HuH-7.5 (cell line): Measurements from ENCODE around the gene ANKS4B.
"Not testable (repeated sequence)": the region's sequence is repeated elsewhere in the genome, so short reads cannot be mapped to it uniquely, and the experiment has no call there.

Source experiments
- DNase-seq: peaks from one replicate; pipeline ENCODE4 v3.0.0; 2011; ENCODE audit warnings: low spot score

ANKS4B gene

GRCh38 chr16:21233521-21234150, at the start of gene ANKS4B:
Gene ANKS4B, plus strand, starts transcription at chr16:21233699. Its CDS starts 39 bp downstream, at chr16:21233738.
- peak; percentile 19 for DNase-seq

GRCh38 chr16:21183995-21184394, 49.5 kb upstream of the ANKS4B start:
- no peak for DNase-seq

- no peak for DNase-seq
These were observed 48.7 kb upstream of the ANKS4B start for GRCh38 chr16:21184834-21185233.

- no peak for DNase-seq
These were observed 47.7 kb upstream of the ANKS4B start for GRCh38 chr16:21185659-21186325.

- DNase-seq: no peak
These were observed 47.2 kb upstream of the ANKS4B start for GRCh38 chr16:21186326-21186691.

- no peak for DNase-seq
These were observed 44.2 kb upstream of the ANKS4B start for GRCh38 chr16:21189311-21189710.

GRCh38 chr16:21190013-21190412, 43.5 kb upstream of the ANKS4B start:
- no peak for DNase-seq

- DNase-seq: no peak
These were observed 42.9 kb upstream of the ANKS4B start for GRCh38 chr16:21190599-21190998.

- DNase-seq: no peak
These were observed 40.5 kb upstream of the ANKS4B start for GRCh38 chr16:21192991-21193390.

- no peak for DNase-seq
These were observed 38.7 kb upstream of the ANKS4B start for GRCh38 chr16:21194771-21195301.

GRCh38 chr16:21195330-21195729, 38.2 kb upstream of the ANKS4B start:
- DNase-seq: not testable (repeated sequence)

- DNase-seq: no peak
These were observed 36.4 kb upstream of the ANKS4B start for GRCh38 chr16:21197112-21197511.

GRCh38 chr16:21197621-21198020, 35.9 kb upstream of the ANKS4B start:
- no peak for DNase-seq

GRCh38 chr16:21199607-21200218, 33.8 kb upstream of the ANKS4B start:
- no peak for DNase-seq

GRCh38 chr16:21203155-21203797, 30.2 kb upstream of the ANKS4B start:
- no peak for DNase-seq

- DNase-seq: no peak
These were observed 28.2 kb upstream of the ANKS4B start for GRCh38 chr16:21205303-21205702.

GRCh38 chr16:21206550-21206949, 26.9 kb upstream of the ANKS4B start:
- no peak for DNase-seq

- DNase-seq: no peak
These were observed 24.9 kb upstream of the ANKS4B start for GRCh38 chr16:21208446-21209230.

GRCh38 chr16:21211486-21211885, 22.0 kb upstream of the ANKS4B start, which contains the start of gene ZP2:
Gene ZP2, minus strand, starts transcription at chr16:21211574. Its CDS starts 27 bp downstream, at chr16:21211547.
- DNase-seq: no peak

GRCh38 chr16:21214086-21214485, 19.4 kb upstream of the ANKS4B start:
- no peak for DNase-seq

GRCh38 chr16:21217121-21217520, 16.4 kb upstream of the ANKS4B start:
- no peak for DNase-seq

- no peak for DNase-seq
These were observed 15.3 kb upstream of the ANKS4B start for GRCh38 chr16:21218153-21218552.
